ENCODE measurements around the gene KNOP1. TPM values are rescaled to one million over a fixed set of nuclear protein-coding genes. Genes with fewer than 3 reads are reported as not detected.

Gene KNOP1
- total RNA-seq, 1 donor: 4.3 TPM

DNA sequence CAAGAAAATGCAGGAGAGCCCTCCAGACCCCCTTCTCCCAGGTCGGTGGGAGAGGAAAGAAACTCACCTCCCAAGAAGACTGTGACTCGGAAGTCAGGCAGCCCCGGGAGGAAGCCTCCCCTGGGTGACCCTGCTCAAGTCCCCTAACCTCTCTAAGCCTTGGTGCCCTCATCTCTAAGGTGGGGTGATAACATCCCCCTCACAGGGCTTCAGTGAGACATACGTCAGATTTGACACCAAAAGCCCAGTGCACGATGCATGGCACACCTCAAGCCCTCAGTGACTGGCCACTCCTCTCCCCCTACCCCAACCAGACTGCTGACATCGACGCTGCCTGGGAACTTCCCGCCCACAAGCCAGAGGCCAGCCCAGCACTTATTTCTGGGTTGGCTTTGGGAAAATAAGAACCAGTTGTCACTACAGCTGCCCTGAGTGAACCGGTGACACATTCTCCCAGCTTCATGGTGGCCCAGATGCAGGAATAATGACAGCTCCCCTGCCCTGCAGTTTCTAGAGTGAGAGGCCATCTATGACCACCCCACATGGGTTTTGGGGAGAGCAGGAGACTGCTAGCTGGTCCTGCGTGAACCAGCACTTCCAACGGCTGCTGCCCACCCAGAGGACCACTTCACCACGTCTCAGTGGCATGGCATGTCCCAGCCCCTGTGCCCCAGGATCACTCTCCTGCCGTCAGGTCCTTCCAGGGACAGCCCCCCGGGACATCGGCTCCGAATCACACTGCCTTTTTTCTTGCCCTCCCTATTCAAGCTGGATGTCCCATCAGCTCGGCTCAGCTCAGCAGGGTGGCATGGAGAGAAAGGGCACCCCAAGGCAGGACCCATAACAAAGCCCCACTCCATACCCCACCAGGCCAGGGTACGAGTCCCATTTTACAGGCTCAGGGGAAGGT, 9.5 kb downstream of the KNOP1 start:
- no peak for DNase-seq (ENCODE audit: low read depth in 2 of 3, low spot score in 2 of 3)

DNA sequence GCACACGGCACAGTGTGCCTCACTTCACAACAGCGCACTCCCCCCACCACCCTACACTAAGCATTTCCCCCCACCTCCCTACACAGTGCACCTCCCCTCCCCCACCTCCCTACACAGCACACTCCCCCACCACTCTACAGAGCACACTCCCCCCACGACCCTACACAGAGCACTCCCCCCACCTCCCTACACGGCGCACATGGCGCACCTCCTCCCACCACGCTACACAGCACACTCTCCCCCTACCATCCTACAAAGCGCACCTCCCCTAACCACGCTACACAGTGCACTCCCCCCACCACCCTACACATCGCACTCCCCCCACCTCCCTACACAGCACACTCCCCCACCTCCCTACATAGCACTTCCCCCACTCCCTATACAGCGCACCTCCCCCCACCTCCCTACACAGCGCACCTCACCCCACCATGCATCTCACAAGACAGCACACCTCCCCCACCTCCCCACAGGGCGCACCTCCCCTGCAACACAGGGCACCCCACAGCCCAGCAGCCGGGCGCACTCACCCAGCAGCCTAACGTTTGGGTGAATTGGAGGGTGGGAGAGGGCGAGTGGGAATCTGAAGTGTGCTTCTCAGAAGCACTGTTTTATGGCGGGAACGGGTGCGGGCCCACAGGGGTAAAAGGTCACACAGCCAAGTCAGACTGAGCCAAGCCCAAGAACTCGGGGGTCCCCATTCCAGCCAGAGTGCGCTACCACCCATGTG, 10.3 kb downstream of the KNOP1 start:
- DNase-seq (ENCODE audit: low read depth in 2 of 3, low spot score in 2 of 3): no peak

- DNase-seq (ENCODE audit: low read depth in 2 of 3, low spot score in 2 of 3): no peak
These were observed 11.2 kb downstream of the KNOP1 start for GRCh38 chr16:19706846-19707245.

DNA sequence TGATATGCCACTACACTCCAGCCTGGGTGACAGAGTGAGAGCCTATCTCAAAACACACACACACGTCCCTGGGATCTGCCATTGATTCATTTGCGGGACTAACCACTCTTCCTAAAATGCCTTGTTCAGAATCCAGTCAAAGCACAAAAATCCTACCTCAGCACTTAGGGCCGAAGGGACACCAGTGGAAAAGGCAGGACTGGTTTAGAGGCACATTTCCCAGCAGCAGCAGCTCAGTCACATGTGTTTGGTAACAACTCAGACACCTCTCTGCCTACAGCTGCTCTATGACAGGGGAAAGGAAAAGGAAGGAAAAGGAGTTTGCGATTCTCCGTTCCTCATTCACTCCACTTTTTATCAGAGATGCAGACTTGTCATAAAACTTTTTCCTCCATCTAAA, 12.2 kb downstream of the KNOP1 start:
- no peak for DNase-seq (ENCODE audit: low read depth in 2 of 3, low spot score in 2 of 3)

GRCh38 chr16:19705146-19705501, 12.9 kb downstream of the KNOP1 start:
- DNase-seq (ENCODE audit: low read depth in 2 of 3, low spot score in 2 of 3): no peak

- no peak for DNase-seq (ENCODE audit: low read depth in 2 of 3, low spot score in 2 of 3)
These were observed 13.5 kb downstream of the KNOP1 start for GRCh38 chr16:19704321-19705145.

- DNase-seq (ENCODE audit: low read depth in 2 of 3, low spot score in 2 of 3): no peak
These were observed 14.7 kb downstream of the KNOP1 start for GRCh38 chr16:19703172-19703889.

DNA sequence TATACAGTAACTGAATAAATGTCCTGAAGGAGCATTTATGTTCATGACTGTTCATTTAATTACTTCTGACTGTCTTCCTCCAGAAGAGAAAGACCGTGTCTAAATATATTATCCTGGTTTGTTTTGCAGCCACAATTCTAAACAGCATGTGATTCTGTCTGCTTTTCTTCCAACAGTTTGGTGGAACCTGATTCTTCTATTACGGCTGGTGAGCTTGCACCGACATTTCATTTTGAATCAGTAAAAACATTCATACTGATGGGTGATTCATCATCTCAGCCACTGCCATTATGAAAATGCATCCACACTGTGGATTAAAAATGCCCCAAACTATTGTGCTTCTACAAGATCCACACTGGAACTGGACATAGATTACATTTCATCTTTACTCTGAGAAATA, 16.9 kb downstream of the KNOP1 start:
- no peak for DNase-seq (ENCODE audit: low read depth in 2 of 3, low spot score in 2 of 3)

DNA sequence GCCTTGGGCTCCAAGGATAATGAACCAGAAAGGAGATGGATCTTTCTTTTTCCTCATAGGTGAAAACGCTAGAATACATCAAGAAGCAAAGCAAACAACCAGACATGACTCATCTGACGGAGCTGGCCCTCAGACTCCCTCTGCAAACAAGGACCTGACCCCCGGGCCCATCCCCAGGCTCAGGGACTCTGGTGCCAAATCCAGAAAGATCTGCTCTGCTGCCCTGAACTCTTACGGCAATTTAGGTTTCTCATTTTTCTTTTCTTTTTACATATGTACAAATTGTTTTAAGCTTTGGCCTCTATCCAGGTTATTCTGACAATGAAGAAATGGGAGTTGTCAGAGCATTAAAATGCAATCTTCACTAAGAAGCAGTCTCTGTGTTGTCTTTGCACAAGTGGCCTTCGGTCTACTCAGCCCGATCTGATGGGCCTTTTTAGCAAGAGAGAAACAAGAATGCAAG, 17.7 kb downstream of the KNOP1 start:
- no peak for DNase-seq (ENCODE audit: low read depth in 2 of 3, low spot score in 2 of 3)

DNA sequence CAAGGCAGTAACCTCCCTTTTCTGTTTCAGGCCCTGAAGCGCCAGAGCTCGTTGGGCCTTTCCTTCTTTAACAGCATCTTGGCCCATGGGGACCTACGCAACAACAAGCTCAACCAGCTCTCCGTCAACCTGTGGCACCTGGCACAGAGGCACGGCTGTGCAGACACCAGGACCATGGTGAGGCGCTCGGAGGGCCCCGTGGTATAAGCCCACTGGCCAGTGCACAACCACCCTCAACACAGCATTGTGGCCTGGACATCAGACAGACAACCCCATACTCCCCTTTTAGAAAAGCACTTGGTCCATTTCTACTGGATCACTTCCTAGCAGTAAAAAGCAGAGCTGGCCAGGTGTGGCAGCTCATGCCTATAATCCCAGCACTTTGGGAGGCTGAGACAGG, 18.6 kb downstream of the KNOP1 start:
- DNase-seq (ENCODE audit: low read depth in 2 of 3, low spot score in 2 of 3): no peak

DNA sequence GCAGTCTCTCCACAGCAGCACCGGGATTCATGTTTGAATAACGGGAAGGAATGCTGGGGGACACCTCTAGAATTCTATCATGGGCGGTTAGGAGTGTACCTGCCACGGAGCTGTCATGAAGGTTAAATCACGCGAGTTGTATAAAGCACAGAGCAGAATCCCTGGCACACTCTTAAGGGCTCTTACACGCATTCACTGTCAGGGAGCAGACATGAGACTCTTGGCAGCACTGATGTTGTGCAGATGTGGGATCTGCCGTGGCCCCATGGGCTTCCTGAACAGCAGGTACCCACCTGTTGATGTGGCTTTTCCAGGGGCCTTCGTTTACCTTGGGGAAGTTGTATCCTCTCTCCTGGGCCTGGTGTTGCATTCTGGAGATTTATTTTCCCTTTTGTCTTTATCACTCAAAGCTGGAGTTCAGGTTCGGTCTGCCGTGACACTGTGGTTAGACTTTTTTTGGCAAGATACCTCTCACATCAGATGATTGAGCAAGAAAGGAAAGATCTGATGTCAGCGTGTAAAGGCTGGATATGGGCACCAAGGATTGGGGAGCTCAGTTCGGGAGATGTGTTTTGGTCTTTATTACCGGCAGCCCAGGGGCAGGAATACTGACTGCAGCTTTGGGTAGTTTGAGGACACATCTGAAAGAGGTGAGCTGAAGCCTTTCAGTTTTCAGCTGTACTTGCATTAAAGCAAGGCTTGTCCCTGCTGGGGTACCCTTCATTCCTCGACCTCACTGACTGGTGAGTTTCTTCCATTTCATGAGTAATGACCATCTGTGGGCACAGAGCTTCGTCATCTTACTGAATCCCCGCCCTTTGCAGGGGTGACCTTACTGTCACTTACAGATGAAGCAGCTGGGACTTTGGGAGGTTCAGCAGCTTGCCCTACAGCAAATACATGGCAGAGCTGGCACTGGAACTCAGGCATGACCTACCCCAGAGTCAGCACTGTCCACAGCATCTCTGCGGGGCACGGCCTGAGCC, 19.3 kb downstream of the KNOP1 start:
- DNase-seq (ENCODE audit: low read depth in 2 of 3, low spot score in 2 of 3): no peak

DNA sequence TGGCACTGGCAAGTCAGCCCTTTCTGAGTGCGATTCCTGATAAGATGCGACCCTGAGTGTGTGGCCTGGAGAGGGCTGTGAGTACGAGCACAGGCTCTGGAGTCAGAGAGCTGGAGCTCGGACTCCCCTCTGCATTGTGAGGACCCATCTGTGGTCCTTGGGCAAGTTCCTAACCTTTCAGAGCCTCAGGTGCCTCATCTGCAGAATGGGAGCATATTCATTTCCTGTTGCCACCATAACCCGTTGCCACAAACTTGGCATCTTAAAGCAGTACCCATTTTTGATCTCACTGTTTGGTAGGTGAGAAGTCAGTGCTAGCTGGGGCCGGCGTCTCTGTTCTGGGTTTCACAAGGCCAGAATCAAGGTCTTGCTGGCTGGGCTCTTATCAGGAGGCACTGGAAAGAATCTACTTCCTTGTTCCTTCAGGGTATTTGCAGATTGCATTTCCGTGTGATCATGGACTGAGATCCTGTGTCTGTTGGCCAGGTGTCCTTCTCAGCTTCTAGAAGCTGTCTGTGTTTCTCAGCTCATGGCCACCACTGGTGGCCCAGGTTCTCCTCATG, 20.2 kb downstream of the KNOP1 start:
- no peak for DNase-seq (ENCODE audit: low read depth in 2 of 3, low spot score in 2 of 3)

DNA sequence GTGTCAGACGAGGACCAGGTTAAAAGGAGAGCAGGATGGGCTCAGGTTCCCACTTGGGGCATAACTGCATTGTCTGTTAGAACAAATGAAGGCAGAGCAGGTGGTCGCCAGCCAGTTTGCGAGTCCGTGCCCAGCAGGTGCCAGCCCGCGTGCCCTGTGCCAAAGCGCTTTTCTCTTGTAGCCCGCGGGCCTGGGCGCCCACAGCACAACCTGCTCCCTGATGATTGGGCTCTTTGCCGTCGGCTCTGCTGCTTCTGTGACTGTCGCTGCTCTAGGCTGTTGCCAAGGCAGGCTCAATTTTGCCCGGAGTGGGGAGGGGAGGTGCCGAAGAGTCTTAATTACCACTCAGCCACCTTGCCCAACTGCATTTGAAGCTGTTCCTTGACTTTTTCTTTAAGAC, 21.1 kb downstream of the KNOP1 start:
- DNase-seq (ENCODE audit: low read depth in 2 of 3, low spot score in 2 of 3): no peak

GRCh38 chr16:19696328-19696727, 21.7 kb downstream of the KNOP1 start:
- peak; percentile 18 to 57 (median 38) for DNase-seq (ENCODE audit: low read depth in 2 of 3, low spot score in 2 of 3)

DNA sequence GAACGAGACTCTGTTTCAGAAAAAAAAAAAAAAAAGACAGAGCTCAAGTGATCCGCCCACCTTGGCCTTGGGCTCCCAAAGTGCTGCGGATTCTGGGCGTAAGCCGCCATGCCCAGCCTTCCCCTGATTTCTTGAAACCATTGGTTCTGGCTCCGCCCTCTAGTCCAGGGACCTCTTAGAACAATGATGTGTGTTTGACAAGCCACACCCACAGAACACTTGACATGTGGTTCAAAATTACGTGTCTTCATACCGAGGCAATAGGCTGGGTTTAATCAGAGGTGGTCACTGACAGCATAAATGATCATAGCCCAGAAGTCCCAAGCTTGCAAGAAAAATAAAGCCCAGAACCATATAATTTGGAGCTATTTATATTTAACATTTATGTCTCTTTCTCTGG, 23.0 kb downstream of the KNOP1 start:
- DNase-seq (ENCODE audit: low read depth in 2 of 3, low spot score in 2 of 3): no peak

GRCh38 chr16:19691161-19691711, 26.8 kb downstream of the KNOP1 start:
- no peak for DNase-seq (ENCODE audit: low read depth in 2 of 3, low spot score in 2 of 3)

DNA sequence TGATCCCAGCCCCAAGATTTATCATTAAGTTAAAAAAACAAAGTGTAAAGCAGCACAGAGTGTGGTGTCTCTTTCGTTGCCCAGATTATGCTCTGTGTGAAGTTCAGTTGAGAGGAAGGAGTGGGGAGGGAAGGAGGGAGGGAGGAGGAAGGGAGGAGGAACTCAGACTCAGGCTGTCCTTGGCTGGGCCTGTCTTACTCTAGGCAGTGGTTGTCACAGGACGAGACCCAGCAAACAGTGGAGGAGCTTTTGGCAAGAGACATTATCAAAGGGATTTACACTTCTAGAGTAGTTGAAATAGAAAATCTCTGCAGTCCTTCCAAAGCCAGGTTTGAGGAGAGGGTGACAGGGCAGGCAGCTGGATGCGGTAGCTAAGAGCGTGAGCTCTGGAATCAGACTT, 27.8 kb downstream of the KNOP1 start:
- DNase-seq (ENCODE audit: low read depth in 2 of 3, low spot score in 2 of 3): no peak

DNA sequence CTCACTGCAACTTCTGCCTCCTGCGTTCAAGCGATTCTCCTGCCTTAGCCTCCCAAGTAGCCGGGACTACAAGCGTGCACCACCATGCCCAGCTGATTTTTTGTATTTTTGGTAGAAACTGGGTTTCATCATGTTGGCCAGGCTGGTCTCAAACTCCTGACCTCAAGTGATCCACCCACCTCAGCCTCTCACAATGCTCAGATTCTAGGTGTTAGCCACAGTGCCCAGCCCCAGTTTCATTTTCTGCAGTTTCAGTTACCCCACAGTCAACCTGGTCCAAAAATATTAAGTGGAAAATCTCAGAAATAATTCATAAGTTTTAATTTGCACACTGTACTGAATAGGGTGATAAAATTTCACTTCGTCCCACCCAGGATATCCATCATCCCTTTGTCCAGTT, 28.7 kb downstream of the KNOP1 start:
- DNase-seq (ENCODE audit: low read depth in 2 of 3, low spot score in 2 of 3): no peak
